ENCODE data around the gene USP24.
"Not testable (repeated sequence)": the region's sequence is repeated elsewhere in the genome, so short reads cannot be mapped to it uniquely, and the experiment has no call there.

Gene USP24

DNA sequence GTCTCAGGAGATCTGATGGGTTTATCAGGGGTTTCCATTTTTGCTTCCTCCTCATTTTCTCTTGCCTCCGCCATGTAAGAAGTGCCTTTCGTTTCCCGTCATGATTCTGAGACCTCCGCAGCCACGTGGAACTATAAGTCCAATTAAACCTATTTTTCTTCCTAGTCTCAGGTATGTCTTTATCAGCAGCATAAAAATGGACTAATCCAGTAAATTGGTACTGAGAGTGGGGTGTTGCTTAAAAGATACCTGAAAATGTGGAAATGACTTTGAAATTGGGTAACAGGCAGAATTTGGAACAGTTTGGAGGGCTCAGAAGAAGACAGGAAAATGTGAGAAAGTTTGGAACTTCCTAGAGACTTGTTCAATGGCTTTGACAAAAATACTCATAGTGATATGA lies 184.1 kb downstream of the USP24 start:
- not testable (repeated sequence) for DNase-seq

DNA sequence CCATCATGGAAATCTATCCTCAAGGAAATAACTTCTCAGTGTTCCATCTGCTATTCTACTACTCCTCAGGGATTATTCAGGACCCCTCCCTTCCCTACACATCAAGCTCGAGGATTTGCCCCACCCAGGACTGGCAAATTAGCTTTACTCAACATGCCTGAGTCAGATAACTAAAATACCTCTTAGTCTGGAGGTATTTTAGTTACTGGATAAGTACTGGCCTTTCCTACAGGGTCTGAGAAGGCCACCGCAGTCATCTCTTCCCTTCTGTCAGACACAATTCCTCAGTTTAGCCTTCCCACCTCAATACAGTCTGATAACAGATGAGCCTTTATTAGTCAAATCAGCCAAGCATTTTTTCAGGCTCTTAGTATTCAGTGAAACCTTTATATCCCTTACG lies 188.5 kb downstream of the USP24 start:
- not testable (repeated sequence) for DNase-seq

DNA sequence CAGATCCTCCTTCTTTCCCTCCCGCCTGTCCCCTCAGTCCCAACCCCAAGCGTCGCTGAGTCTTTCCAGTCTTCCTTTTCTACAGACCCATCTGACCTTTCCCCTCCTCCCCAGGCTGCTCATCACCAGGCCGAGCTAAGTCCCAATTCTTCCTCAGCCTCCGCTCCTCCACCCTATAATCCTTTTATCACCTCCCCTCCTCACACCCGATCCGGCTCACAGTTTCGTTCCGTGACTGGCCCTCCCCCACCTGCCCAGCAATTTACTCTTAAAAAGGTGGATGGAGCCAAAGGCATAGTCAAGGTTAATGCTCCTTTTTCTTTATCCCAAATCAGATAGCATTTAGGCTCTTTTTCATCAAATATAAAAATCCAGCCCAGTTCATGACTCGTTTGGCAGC lies 191.0 kb downstream of the USP24 start:
- DNase-seq: not testable (repeated sequence)

GRCh38 chr1:55021942-55022546 lies 193.1 kb downstream of the USP24 start:
- DNase-seq: peak; percentile 32

DNA sequence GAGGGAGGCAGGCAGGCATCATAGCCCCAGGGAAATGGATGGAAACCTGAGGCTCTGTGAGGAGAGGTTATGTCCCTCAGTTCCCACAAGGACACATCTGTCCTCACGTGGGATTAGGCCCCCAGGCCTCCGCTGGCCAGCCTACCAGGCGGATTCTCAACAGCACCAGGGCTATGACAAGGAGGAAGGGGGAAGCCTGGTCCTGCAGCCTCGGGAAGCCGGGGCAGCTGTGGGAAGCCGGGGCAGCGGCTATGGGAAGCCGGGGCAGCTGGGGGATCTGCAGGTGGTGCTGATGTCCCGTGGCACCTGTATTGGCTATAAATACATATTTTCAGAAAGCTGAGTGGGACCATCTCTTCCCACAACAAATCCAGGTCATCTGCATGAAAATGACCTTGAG lies 196.8 kb downstream of the USP24 start:
- DNase-seq: no peak

Measured in activated T-cell treated with anti-CD3 and anti-CD28 coated beads for 4 hours (primary cell).